Right hindlimb (tissue), 1 donor: Measurements from ENCODE around the gene SLC6A20.

Experiments used
- DNase-seq: peaks from one replicate; pipeline ENCODE4 v3.0.0-alpha.2; 2018

SLC6A20 gene

GRCh38 chr3:45715945-45716344 is 80.4 kb downstream of the SLC6A20 start:
- no peak for DNase-seq

DNA sequence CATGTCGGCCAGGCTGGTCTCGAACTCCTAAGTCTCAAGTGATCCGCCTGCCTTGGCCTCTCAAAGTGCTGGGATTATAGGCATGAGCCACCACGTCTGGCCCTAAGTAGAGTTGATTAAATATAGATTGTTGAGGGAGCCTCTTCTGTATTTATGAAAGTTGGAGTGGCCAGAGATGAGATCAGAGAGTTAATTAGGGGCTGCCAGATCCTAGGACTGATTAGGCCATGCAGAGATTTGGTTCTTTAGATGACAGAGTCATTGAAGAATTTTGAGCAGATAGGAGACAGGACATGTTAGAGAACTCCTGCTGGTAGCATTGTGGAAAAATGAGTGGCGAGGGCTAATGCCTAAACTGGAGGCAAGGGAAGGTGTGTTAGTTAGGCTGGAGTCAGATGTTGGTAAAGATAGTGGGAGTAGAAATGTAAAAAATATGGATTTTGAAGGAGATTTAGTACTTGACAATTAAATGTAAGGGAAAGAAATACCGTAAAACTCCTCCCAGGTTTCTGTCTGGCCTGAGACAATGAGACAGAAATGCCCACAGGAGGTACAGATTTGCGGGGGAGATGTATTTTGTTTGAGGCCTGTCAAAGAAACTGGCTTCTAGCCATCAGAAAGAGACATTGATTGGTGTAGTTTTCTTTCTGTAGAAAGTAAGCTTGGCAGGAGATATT is 83.8 kb downstream of the SLC6A20 start:
- DNase-seq: no peak

GRCh38 chr3:45711931-45712330 is 84.4 kb downstream of the SLC6A20 start:
- DNase-seq: no peak

DNA sequence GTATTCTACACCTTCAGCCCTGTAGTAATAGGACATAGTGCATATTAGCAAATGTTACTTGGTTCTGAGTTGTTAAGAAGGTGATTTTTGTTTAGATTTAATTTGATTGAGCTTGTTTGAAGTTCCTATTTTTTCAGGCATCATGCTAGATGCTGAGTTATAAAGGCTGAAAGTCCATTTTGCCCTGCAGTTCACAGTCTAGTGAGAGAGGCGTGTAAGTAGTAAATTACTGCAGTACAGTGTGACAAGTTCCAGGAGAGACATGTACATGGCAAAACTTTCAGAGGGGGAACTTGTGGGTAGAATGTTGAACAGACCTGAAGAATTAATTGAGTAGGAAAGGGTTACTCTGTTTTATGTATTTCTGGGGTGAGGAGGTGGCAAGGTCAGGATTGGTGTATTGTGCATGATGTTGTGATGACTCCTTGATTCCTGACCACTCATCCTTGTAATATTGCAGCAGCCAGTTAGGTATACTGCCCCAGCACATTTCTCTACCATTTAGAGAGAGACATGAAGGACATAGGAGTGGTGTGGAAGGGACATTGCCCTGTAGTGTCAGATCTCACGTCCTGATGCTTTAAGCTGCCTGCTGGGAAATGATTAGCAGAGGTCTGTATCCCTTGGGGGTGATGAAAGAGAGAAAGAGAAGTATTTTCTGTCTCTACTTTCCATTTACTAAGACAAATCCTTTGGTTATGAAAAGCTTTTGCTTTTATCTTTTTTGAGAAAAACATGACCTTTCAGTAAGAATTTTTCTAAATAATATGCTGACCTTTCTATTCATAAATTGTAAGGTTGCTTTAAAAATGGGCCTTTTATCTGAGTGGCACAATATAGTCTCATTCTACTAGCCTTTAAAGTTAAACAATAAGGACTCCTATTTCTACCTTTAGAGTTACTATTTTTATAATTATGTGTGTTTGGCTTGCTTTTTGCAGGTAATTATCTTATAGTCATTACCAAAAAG is 90.2 kb downstream of the SLC6A20 start:
- DNase-seq: no peak
